ENCODE data around the gene ARRB1. TPM values are rescaled to one million over a fixed set of nuclear protein-coding genes. Genes with fewer than 3 reads are reported as not detected.

ARRB1 gene
- total and polyA plus RNA-seq, 2 of the 13 experiments (the other 11 are each of a cell fraction or from before 2014, with no cell fraction given), result 22.5 to 35.7 TPM

GRCh38 chr11:75399344-75400145 lies 48.1 kb upstream of the ARRB1 start, which contains the start of gene RPS3 (continued):
- no peak for TF ChIP-seq DDIT3 (CRISPR knock-in tag; IDR thresholded peaks at IDR 0.05)
- TF ChIP-seq CEBPG (CRISPR knock-in tag; IDR thresholded peaks at IDR 0.05), result no peak
- TF ChIP-seq RFX1 (IDR thresholded peaks at IDR 0.05), result no peak
- TF ChIP-seq TAF1 (CRISPR knock-in tag; IDR thresholded peaks at IDR 0.05), result peak; percentile 100
- TF ChIP-seq FUBP1 (CRISPR knock-in tag; IDR thresholded peaks at IDR 0.05; ENCODE audit: borderline replicate concordance), result peak; percentile 89; the same call in 1 of the 2 replicates
- peak; percentile 61; the same call in 1 of the 2 replicates for TF ChIP-seq ZNF138 (CRISPR knock-in tag; IDR thresholded peaks at IDR 0.05; ENCODE audit: low read depth)
- TF ChIP-seq POLR2AphosphoS2 (IDR thresholded peaks at IDR 0.05; ENCODE audit: low read depth, low read length), result peak; percentile 96
- peak; percentile 87; the same call in 1 of the 2 replicates for TF ChIP-seq MAF1 (CRISPR knock-in tag; IDR thresholded peaks at IDR 0.05; ENCODE audit: borderline replicate concordance)
- TF ChIP-seq ELF1 (CRISPR knock-in tag; IDR thresholded peaks at IDR 0.05), result peak; percentile 99
- TF ChIP-seq FOXK1 (CRISPR knock-in tag; IDR thresholded peaks at IDR 0.05; ENCODE audit: borderline replicate concordance, low read depth), result peak; percentile 52
- TF ChIP-seq RXRA (CRISPR knock-in tag; IDR thresholded peaks at IDR 0.05), result peak; percentile 84
- peak; percentile 64 for TF ChIP-seq SMAD3 (CRISPR knock-in tag; IDR thresholded peaks at IDR 0.05)
- TF ChIP-seq ZNF407 (CRISPR knock-in tag; IDR thresholded peaks at IDR 0.05; ENCODE audit: not compliant biosample characterization), result peak; percentile 94
- TF ChIP-seq BCL3 (CRISPR knock-in tag; IDR thresholded peaks at IDR 0.05), result peak; percentile 90
- TF ChIP-seq TFE3 (CRISPR knock-in tag; IDR thresholded peaks at IDR 0.05), result peak; percentile 61
- TF ChIP-seq MTF2 (CRISPR knock-in tag; IDR thresholded peaks at IDR 0.05; ENCODE audit: borderline replicate concordance), result no peak
